Natural killer cell (primary cell): ENCODE measurements around the gene BMPR1A. TPM values are rescaled to one million over a fixed set of nuclear protein-coding genes. Genes with fewer than 3 reads are reported as not detected.
"Not testable (repeated sequence)": the region's sequence is repeated elsewhere in the genome, so short reads cannot be mapped to it uniquely, and the experiment has no call there.

Experiments
- ATAC-seq, 3 donors: fragments of 150-1000 bp in 2 of 3; fragments of 200-7000 bp in 1 of 3; cut with Tn5 transposase; 1 replicate in 1 of 3; 2 replicates in 2 of 3; pipeline ENCODE4 v1.10.0; 2021; ENCODE audit warnings: mild to moderate bottlenecking in 2 of 3, moderate library complexity in 2 of 3
- DNase-seq, 2 donors: peaks; one replicate each; pipeline versions ENCODE4 v3.0.0 to v3.0.0-alpha.2; 2013 to 2021; ENCODE audit warnings: mixed read lengths in 1 of 2
- H3K27ac ChIP-seq: one replicate; pipeline ENCODE4 v1.5.1; 2013; ENCODE audit warnings: mild to moderate bottlenecking, low read length
- H3K27me3 ChIP-seq: one replicate; pipeline ENCODE4 v1.6.1; 2013; ENCODE audit warnings: low read length; ENCODE audit not compliant: control insufficient read depth, insufficient read depth
- H3K36me3 ChIP-seq: one replicate; pipeline ENCODE4 v1.6.1; 2013; ENCODE audit warnings: low read length; ENCODE audit not compliant: control insufficient read depth, insufficient read depth
- H3K4me1 ChIP-seq: one replicate; pipeline ENCODE4 v1.6.1; 2013; ENCODE audit warnings: low read length; ENCODE audit not compliant: control insufficient read depth, insufficient read depth
- H3K4me3 ChIP-seq: one replicate; pipeline ENCODE4 v1.5.1; 2013; ENCODE audit warnings: low read length
- H3K9me3 ChIP-seq: one replicate; pipeline ENCODE4 v1.6.1; 2013; ENCODE audit warnings: low read length; ENCODE audit not compliant: control insufficient read depth, insufficient read depth
- H3K27ac Mint-ChIP-seq, 2 donors: one replicate each; pipeline ENCODE4 v1.8.0; 2022; ENCODE audit warnings: mild to moderate bottlenecking in 2 of 2, mixed read lengths in 2 of 2, moderate library complexity in 1 of 2
- H3K27me3 Mint-ChIP-seq, 2 donors: one replicate each; pipeline ENCODE4 v1.8.0; 2022; ENCODE audit warnings: low read depth in 2 of 2, mixed read lengths in 2 of 2
- H3K36me3 Mint-ChIP-seq: one replicate; pipeline ENCODE4 v1.8.0; 2022; ENCODE audit warnings: mixed read lengths
- H3K4me1 Mint-ChIP-seq, 2 donors: one replicate each; pipeline ENCODE4 v1.8.0; 2022; ENCODE audit warnings: mixed read lengths in 2 of 2
- H3K4me3 Mint-ChIP-seq: one replicate; pipeline ENCODE4 v1.8.0; 2022; ENCODE audit warnings: mild to moderate bottlenecking, moderate library complexity, mixed read lengths
- H3K9me3 Mint-ChIP-seq, 2 donors: one replicate each; pipeline ENCODE4 v1.8.0; 2022; ENCODE audit warnings: mixed read lengths in 2 of 2
- WGBS: methylation state at CpG from one replicate; pipeline ENCODE4 v1.1.7; 2013; ENCODE audit warnings: missing lambda C conversion rate; ENCODE audit not compliant: insufficient coverage; 5-methylcytosine and 5-hydroxymethylcytosine counted together
- intact Hi-C: fragments of 100-400 bp; cut with micrococcal nuclease; formaldehyde crosslinking; loops from one replicate; pipeline ENCODE4 v1.14.2; 2022
- total RNA-seq, 4 donors: library from RNA; stranded (reverse); fragments of 120-200 nt in 1 of 4; gene quantifications; one replicate each; pipeline versions ENCODE4 v1.2.3 to v1.2.4, GENCODE V29; 2013 to 2022
- TF ChIP-seq, protein P1 (sequence below): fragments of 200-600 bp; IDR thresholded peaks from one replicate; pipeline ENCODE4 v1.8.0; 2022; ENCODE audit warnings: antibody characterized with exemption

The BMPR1A gene
- total RNA-seq, 3 donors from 2014 or later (not counting 1 experiment from before 2014, with no cell fraction given), result 5.5 to 8.1 (median 7.7) TPM

DNA sequence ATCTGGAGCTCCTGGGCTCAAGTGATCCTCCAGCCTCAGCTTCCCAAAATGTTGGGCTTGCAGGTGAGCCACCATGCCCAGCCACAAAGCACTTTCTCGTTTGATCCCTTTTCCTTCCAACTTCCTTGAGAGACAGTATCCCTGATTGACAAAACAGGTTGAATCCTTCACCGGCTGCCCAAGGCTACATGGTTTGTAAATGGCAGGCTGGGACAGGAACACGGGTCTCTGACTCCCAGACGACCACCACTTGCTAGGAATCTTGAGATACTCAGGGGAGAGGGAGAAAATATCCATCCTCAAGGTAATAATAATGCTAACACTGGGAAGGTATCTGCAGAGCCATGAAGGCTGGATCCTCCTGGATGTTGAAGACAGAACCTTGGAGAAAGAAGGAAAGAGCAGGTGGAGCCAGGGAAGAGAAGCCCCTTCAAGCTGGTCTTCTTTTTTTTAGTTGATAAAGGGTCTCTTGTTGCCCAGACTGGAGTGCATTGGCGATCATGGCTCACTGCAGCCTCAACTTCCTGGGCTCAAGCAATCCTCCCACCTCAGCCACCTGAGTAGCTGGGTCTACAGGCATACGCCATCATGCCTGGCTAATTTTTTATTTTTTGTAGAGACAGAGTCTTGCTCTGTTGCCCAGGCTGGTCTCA lies 181.2 kb downstream of the BMPR1A start:
- H3K4me3 Mint-ChIP-seq, result no peak overlapping the region
- no peak for ATAC-seq

DNA sequence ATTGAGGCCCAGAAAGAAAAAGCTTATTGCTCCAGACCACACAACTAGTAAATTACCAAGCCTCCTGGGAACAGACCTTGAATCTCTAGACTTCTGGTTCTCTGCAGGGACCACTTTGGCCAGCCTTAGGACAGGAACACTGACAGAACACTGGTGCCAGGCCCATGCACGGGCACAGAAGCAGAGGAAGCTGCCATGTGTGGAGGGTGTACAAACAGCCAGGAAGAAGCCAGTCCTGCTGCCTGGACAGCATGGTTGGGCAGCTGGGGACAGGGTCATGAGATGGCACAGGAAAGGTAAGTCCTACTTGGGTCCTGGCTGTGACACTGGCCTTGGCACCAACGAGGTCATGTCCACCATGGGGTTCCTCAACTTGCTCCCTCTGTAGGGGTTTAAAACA lies 181.8 kb downstream of the BMPR1A start:
- 90% methylated on average over 2 of the region's 2 CpGs for WGBS
- H3K27ac ChIP-seq, result no peak overlapping the region
- no peaks in the 10 kb centered on the region for H3K9me3 Mint-ChIP-seq

More for the DNA sequence above, 181.2 kb downstream of the BMPR1A start:
- Histone ChIP-seq H3K4me3 (no peak overlapping the region), H3K4me1 (peaks cover 7% of the 10 kb centered on the region), H3K36me3 (no peaks in the 10 kb centered on the region), H3K9me3 (no peaks in the 10 kb centered on the region), H3K27ac (no peak overlapping the region), H3K27me3 (no peaks in the 10 kb centered on the region)
- H3K36me3 Mint-ChIP-seq, result no peaks in the 10 kb centered on the region
- H3K27me3 Mint-ChIP-seq, result no peaks in the 10 kb centered on the region
- DNase-seq, result no peak
- peaks cover 3 to 6% of the 10 kb centered on the region in 2 donors for H3K4me1 Mint-ChIP-seq
- H3K9me3 Mint-ChIP-seq, result no peaks in the 10 kb centered on the region
- intact Hi-C loops, result no loop called here
- H3K27ac Mint-ChIP-seq, result no peak overlapping the region
- TF ChIP-seq, protein P1, sequence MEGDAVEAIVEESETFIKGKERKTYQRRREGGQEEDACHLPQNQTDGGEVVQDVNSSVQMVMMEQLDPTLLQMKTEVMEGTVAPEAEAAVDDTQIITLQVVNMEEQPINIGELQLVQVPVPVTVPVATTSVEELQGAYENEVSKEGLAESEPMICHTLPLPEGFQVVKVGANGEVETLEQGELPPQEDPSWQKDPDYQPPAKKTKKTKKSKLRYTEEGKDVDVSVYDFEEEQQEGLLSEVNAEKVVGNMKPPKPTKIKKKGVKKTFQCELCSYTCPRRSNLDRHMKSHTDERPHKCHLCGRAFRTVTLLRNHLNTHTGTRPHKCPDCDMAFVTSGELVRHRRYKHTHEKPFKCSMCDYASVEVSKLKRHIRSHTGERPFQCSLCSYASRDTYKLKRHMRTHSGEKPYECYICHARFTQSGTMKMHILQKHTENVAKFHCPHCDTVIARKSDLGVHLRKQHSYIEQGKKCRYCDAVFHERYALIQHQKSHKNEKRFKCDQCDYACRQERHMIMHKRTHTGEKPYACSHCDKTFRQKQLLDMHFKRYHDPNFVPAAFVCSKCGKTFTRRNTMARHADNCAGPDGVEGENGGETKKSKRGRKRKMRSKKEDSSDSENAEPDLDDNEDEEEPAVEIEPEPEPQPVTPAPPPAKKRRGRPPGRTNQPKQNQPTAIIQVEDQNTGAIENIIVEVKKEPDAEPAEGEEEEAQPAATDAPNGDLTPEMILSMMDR, result no peak
- WGBS, result 78% methylated on average over 6 of the region's 6 CpGs

DNA sequence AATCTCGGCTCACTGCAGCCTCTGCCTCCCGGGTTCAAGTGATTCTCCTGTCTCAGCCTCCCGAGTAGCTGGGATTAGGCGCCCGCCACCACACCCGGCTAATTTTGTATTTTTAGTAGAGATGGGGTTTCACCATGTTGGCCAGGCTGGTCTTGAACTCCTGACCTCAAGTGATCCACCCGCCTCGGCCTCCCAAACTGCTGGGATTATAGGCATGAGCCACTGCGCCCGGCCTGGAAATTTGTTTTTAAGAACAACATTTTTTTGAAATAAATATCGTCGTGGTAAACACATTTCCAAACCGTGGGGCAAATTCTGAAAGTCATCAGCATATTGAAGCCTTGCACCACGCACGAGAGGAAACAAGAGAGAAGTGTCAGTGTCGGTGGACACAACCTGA lies 183.7 kb downstream of the BMPR1A start:
- H3K27me3 Mint-ChIP-seq, intact Hi-C loops, H3K4me3 Mint-ChIP-seq, H3K9me3 ChIP-seq, H3K4me1 Mint-ChIP-seq, H3K4me3 ChIP-seq, H3K9me3 Mint-ChIP-seq, H3K36me3 ChIP-seq, H3K27ac ChIP-seq, ATAC-seq, H3K36me3 Mint-ChIP-seq, DNase-seq, H3K4me1 ChIP-seq, H3K27me3 ChIP-seq: not testable (repeated sequence)
- peak overlapping the region in 1 of 2 donors; percentile 73 for H3K27ac Mint-ChIP-seq
- 92% methylated on average over 16 of the region's 16 CpGs for WGBS

More for the DNA sequence above, 181.8 kb downstream of the BMPR1A start:
- intact Hi-C loops, result no loop called here
- Mint-ChIP-seq H3K27ac (no peak overlapping the region), H3K4me3 (no peak overlapping the region), H3K4me1 (peaks cover 3 to 6% of the 10 kb centered on the region in 2 donors), H3K27me3 (no peaks in the 10 kb centered on the region), H3K36me3 (no peaks in the 10 kb centered on the region)
- H3K4me1 ChIP-seq, result peaks cover 7% of the 10 kb centered on the region
- no peaks in the 10 kb centered on the region for H3K36me3 ChIP-seq
- TF ChIP-seq, protein P1, result no peak
- H3K9me3 ChIP-seq, result no peaks in the 10 kb centered on the region
- no peaks in the 10 kb centered on the region for H3K27me3 ChIP-seq
- peak in 1 of 2 donors; percentile 9 for DNase-seq
- no peak overlapping the region for H3K4me3 ChIP-seq
- no peak for ATAC-seq

DNA sequence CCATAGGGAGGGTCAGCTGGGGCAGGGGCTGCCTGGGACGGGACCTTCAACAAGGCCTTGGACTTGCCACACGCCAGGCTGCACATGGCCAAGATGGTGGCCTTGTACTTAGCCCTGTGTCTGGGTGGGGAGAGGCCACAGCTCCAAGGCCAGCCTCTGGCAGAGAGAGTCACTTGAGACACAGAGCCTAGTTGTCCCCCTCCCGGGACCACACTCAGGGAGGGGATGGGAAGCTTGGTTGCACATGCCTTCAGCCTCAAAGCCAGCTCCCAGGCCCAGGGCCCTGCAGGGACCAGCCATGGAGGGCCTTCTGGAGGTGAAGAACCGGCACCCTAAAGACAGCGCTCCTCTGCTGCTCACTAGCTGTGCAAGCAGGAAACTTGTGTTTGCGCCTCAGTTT lies 184.3 kb downstream of the BMPR1A start:
- no peak overlapping the region for H3K4me3 Mint-ChIP-seq
- peaks cover 3 to 6% of the 10 kb centered on the region in 2 donors for H3K4me1 Mint-ChIP-seq
- Histone ChIP-seq H3K9me3 (no peaks in the 10 kb centered on the region), H3K27me3 (no peaks in the 10 kb centered on the region), H3K36me3 (no peaks in the 10 kb centered on the region), H3K4me3 (no peak overlapping the region), H3K4me1 (peaks cover 7% of the 10 kb centered on the region), H3K27ac (no peak overlapping the region)
- no peaks in the 10 kb centered on the region for H3K36me3 Mint-ChIP-seq
- WGBS, result 89% methylated on average over 6 of the region's 6 CpGs
- TF ChIP-seq, protein P1, result no peak
- no peaks in the 10 kb centered on the region for H3K27me3 Mint-ChIP-seq
- ATAC-seq (no peak), DNase-seq (no peak)
- no peaks in the 10 kb centered on the region for H3K9me3 Mint-ChIP-seq
- no peak overlapping the region for H3K27ac Mint-ChIP-seq
- intact Hi-C loops, result no loop called here
